HG03575 (cell line): ENCODE measurements around the gene SLC25A4.
"Not testable (repeated sequence)": the region's sequence is repeated elsewhere in the genome, so short reads cannot be mapped to it uniquely, and the experiment has no call there.

Source experiments
- ATAC-seq: cut with Tn5 transposase; IDR thresholded peaks from one replicate; pipeline ENCODE4 v1.9.1; 2021; ENCODE audit not compliant: unreplicated experiment, insufficient number of reproducible peaks, low FRiP score; ENCODE audit errors: extremely low read depth

Gene SLC25A4

GRCh38 chr4:185151296-185151695 is 8.2 kb downstream of the SLC25A4 start:
- ATAC-seq: no peak

- peak; percentile 93 for ATAC-seq
Measured at GRCh38 chr4:185165605-185166063, 22.6 kb downstream of the SLC25A4 start.

- ATAC-seq: no peak
Measured at GRCh38 chr4:185167234-185167633, 24.2 kb downstream of the SLC25A4 start.

GRCh38 chr4:185171373-185172071 is 28.5 kb downstream of the SLC25A4 start:
- ATAC-seq: peak; percentile 86

GRCh38 chr4:185179488-185179887 is 36.4 kb downstream of the SLC25A4 start:
- no peak for ATAC-seq

- ATAC-seq: no peak
Measured at GRCh38 chr4:185182239-185182638, 39.2 kb downstream of the SLC25A4 start.

GRCh38 chr4:185183622-185184281 is 40.7 kb downstream of the SLC25A4 start:
- no peak for ATAC-seq

GRCh38 chr4:185186769-185187168 is 43.7 kb downstream of the SLC25A4 start:
- no peak for ATAC-seq

- no peak for ATAC-seq
Measured at GRCh38 chr4:185189606-185190305, 46.7 kb downstream of the SLC25A4 start.

- ATAC-seq: no peak
Measured at GRCh38 chr4:185190306-185190856, 47.3 kb downstream of the SLC25A4 start.

GRCh38 chr4:185192059-185192458 is 49.0 kb downstream of the SLC25A4 start:
- peak; percentile 88 for ATAC-seq

- ATAC-seq: no peak
Measured at GRCh38 chr4:185194924-185195888, 52.1 kb downstream of the SLC25A4 start.

- ATAC-seq: no peak
Measured at GRCh38 chr4:185196437-185196836, 53.4 kb downstream of the SLC25A4 start.

- not testable (repeated sequence) for ATAC-seq
Measured at GRCh38 chr4:185198189-185198588, 55.1 kb downstream of the SLC25A4 start.
